T-helper 22 cell (primary cell): Measurements from ENCODE around the gene OR52E5.

Experiments used
- DNase-seq: peaks from one replicate; pipeline ENCODE4 v3.0.0-alpha.2; 2020; ENCODE audit warnings: low read depth

OR52E5 gene

DNA sequence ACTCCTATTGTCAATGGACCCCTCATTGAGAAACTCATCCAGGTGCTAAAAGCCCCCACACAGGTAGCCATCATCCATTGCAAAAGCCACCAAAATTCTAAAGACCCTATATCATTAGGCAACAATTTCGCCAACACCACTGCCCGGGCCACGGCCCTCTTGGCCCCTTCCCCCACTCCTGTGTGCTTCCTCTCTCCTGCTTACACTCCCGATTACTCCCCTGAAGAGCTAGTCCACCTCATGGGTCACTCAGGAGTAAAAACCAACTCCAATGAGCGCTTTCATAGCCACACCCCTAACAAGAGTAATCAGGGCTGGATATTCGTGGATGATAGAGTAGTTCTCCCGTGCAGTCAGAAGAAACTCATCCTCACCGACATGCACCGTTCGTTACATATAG is 40.1 kb downstream of the OR52E5 start:
- no peak for DNase-seq

DNA sequence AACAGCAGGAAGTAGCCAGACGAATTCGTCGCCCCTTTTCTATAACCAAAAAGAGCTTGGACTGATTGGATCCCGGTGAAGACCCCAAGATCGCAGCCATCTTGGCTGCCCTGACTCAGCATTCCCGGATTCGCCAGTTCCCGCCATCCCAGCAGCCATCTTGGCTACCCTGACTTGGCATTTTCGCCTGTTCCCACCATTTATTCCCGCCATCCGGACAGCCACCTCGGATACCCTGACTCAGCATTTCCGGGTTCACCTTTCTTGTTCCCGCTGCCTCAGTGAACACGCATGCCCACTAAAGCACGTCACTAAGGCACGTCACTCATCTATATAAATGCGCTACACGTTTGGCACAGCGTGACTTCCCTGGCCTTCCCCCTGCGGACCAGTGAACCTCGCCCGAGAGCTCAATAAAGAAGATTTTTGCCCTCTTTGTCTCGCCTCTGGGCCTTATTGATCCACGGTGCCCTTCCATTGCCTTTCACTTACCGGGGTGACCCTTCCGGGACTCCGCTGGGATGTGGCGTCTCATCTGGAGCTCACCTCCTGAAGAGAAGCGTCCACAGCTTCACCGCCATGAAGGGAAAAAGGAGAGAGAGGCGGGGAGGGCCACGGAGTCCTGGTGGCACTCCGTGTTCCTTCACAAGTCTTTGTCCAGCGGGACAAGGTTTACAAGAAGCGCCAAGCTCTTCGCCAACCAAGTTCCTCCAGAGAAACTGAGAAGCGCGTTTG is 45.0 kb downstream of the OR52E5 start:
- DNase-seq: no peak

DNA sequence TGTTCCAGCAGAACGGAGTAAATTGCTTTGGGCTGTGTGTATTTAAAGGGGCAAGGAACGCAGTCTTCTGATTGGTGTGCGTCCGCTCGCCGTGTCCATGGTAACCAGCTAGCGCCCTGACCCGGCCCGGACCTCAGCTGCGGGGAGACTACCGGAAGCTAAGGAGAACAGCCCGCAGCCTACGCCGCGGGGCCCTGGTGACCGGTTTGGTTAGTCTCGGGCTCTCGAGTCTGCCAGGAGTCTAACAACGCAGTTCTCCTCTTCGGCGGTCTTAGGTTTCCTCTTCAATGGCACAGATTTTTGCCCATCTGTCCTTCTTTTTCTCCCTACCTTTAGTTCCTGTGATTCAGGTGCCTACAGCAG is 45.6 kb downstream of the OR52E5 start:
- DNase-seq: no peak

DNA sequence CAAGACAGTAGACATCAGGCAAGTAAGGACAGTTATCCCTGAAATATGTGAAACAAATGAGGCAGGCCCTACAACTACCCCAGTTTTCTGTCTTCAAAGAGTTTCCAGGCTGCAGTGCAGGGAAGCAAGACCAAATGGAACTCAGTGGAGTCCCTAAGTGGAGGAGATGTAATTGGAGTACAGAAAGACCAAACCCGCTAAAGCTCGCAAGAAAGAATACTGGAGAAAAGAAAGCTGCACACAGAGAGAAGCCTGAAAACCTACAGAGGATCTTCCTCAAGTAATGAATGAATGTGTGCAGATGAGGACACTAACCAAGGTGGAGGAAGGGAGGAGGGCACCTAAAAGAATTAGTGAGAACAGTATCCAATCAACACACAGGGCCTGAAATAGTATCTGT is 47.7 kb downstream of the OR52E5 start:
- DNase-seq: no peak

DNA sequence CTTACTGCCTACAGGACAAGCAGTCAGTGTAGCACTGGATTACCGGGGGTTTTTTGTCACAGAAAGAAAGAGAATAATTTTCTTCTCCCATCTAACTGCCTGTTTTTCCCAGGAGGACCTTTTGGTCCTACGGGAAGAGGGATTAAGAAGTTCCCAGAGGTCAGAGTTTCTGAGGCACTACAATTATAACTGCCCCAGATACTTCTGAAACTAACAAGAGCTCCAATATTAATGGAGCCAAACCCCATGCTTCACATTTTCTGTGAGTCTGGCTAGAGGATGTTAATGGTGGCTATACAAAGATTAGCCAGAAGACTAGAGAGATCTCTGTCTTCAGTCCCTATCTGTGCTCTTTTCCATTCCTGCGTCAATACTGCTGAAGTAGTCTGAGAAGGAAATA is 48.9 kb downstream of the OR52E5 start, which contains the start of gene OR56A3:
OR56A3 (plus strand) TSS at position 301 of the 400 bp plus-strand sequence. CDS start 5,096 bp downstream, outside the sequence.
- DNase-seq: no peak
